Endothelial cell of umbilical vein (primary cell): ENCODE measurements around the gene ZNF423.

ENCODE experiments used
- CTCF ChIP-seq, 2 donors: IDR thresholded peaks; 1 replicate in 1 of 2; 2 replicates in 1 of 2; pipeline ENCODE4 v1.5.1; 2011; ENCODE audit warnings: low read length in 2 of 2, mild to moderate bottlenecking in 2 of 2, moderate library complexity in 2 of 2, control low read depth in 1 of 2, inconsistent platforms in 1 of 2, low read depth in 1 of 2; ENCODE audit not compliant: insufficient read depth in 1 of 2; ENCODE audit errors: extremely low read depth in 1 of 2
- EZH2 ChIP-seq: IDR thresholded peaks from 2 replicates; pipeline ENCODE4 v1.6.1; 2012; ENCODE audit warnings: borderline replicate concordance, low read depth, mild to moderate bottlenecking, moderate library complexity, low read length, inconsistent platforms; ENCODE audit not compliant: severe bottlenecking
- FOS ChIP-seq: IDR thresholded peaks from 2 replicates; pipeline ENCODE4 v1.6.1; 2011; ENCODE audit warnings: mild to moderate bottlenecking, low read length, moderate library complexity, borderline replicate concordance; ENCODE audit not compliant: insufficient read depth
- GATA2 ChIP-seq: IDR thresholded peaks from 2 replicates; pipeline ENCODE4 v1.7.0; 2011; ENCODE audit warnings: low read depth, mild to moderate bottlenecking, moderate library complexity, mixed read lengths, low read length; ENCODE audit not compliant: insufficient read length, insufficient read depth
- JUN ChIP-seq: IDR thresholded peaks from 2 replicates; pipeline ENCODE4 v1.6.1; 2011; ENCODE audit warnings: borderline replicate concordance, low read depth; ENCODE audit not compliant: insufficient read length, insufficient read depth
- MAX ChIP-seq: IDR thresholded peaks from 2 replicates; pipeline ENCODE4 v1.6.1; 2011; ENCODE audit not compliant: insufficient read depth, insufficient read length
- MYC ChIP-seq: IDR thresholded peaks from one replicate; pipeline ENCODE4 v1.6.1; 2011; ENCODE audit warnings: mild to moderate bottlenecking, low read depth, low read length
- POLR2A ChIP-seq: IDR thresholded peaks from 2 replicates; pipeline ENCODE4 v1.6.1; 2012; ENCODE audit warnings: low read depth, mild to moderate bottlenecking, control low read depth, low read length
- POLR2AphosphoS5 ChIP-seq: IDR thresholded peaks from 2 replicates; pipeline ENCODE4 v1.6.1; 2012; ENCODE audit warnings: low read depth, mild to moderate bottlenecking, control low read depth, low read length, moderate library complexity; ENCODE audit not compliant: insufficient read depth

GRCh38 chr16:49583911-49584310, 272.0 kb downstream of the ZNF423 start:
- no peak for TF ChIP-seq CTCF (IDR thresholded peaks at IDR 0.05; ENCODE audit: extremely low read depth in 1 of 2, insufficient read depth in 1 of 2, low read depth in 1 of 2, low read length in 2 of 2)
- no peak for TF ChIP-seq POLR2A
- no peak for TF ChIP-seq MAX
- no peak for TF ChIP-seq EZH2
- no peak for TF ChIP-seq POLR2AphosphoS5
- TF ChIP-seq GATA2, result no peak
- no peak for TF ChIP-seq FOS
- TF ChIP-seq JUN, result no peak
- no peak for TF ChIP-seq MYC
